Left forelimb (tissue), 1 donor: ENCODE data around the gene DBF4.
"Not testable (repeated sequence)": the region's sequence is repeated elsewhere in the genome, so short reads cannot be mapped to it uniquely, and the experiment has no call there.

ENCODE experiments used
- DNase-seq: peaks from one replicate; pipeline ENCODE4 v3.0.0-alpha.2; 2018; ENCODE audit warnings: low spot score

Gene DBF4

GRCh38 chr7:87882151-87882937 is 6.1 kb downstream of the DBF4 start:
- no peak for DNase-seq

DNA sequence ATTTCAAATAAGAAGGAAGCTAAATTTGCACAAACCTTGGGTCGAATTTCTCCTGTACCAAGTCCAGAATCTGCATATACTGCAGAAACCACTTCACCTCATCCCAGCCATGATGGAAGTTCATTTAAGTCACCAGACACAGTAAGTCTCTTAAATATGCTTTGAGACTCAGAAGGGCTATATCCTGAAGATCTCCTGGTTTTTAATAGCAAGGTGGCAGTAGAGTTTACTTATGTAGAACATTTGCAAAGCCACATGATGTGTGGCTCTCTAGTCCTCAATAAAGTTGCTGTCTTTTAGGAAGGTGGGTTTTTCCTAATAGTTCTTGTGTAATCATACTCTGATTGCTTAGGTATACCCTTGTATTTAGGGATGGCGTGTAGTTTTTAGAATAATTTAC is 8.7 kb downstream of the DBF4 start:
- DNase-seq: no peak

DNA sequence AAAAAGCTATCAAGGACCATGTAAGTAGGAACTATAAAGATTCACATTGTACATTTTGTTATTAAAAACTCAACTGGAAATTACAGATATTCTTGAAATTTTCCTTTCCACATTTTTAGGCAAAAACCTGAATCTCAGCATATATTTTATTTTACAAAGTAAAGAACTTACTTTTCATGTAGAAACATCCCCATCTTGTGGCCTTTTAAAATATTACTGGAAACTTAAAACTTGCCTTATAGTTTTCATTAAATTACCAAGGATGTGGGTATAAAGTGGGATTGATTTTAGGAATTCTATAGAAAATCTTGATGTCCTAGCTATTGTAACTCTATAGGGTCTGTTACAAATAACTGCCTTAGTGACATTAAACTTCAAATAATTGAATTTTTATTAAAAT is 10.6 kb downstream of the DBF4 start:
- no peak for DNase-seq

GRCh38 chr7:87895363-87895762 is 19.1 kb downstream of the DBF4 start:
- DNase-seq: no peak

DNA sequence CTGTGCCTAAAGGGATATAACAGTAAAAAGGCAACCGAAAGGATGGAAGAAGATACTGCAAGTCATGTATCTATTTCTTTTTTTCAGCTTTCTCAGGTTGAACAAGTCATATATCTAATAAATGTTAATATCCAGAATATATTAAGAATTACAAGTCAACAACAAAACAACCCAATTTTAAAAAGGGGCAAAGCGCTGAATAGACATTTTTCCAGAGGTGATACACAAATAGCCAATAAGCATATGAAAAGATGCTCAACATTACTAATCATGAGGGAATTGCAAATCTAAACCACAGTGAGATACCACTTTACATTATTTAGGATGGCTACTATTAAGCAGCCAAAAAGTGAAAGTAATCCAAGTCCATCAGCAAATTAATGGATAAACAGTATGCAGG is 23.0 kb downstream of the DBF4 start:
- DNase-seq: no peak

GRCh38 chr7:87907136-87907906 is 31.0 kb downstream of the DBF4 start:
- not testable (repeated sequence) for DNase-seq

DNA sequence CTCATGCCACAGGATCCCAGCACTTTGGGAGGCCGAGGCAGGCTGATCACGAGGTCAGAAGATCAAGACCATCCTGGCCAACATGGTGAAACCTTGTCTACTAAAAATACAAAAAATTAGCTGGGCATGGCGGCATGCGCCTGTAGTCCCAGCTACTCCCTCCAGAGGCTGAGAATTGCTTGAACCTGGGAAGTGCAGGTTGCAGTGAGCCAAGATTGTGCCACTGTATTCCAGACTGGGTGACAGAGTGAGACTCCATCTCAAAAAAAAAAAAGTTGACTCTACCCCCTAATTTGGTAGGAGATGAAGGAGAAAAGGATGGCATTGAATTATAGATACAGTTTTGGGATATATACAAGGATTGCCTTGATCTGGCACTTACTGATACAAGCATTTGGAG is 32.5 kb downstream of the DBF4 start:
- not testable (repeated sequence) for DNase-seq

GRCh38 chr7:87912121-87912520 is 35.8 kb downstream of the DBF4 start:
- DNase-seq: no peak

GRCh38 chr7:87918740-87919139 is 42.4 kb downstream of the DBF4 start:
- DNase-seq: no peak

DNA sequence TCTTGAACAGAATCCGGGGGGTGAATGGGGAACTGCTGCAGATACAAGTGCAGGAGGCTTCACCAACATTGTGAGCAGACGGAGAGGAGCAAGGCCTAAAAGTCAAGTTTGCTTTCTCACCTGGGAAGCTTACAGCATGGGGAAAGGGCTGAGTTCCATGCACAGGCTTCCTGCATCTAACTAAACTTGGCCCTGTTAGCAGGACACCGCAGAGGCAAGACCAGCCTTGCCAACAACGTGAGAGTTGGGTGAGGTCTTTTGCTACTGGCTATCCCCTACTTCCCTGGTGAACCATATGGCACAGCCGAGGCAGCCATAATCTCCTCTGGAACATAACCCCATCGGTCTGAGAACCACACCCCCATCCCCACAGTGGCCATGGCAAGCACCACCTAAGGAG is 43.6 kb downstream of the DBF4 start:
- DNase-seq: no peak

DNA sequence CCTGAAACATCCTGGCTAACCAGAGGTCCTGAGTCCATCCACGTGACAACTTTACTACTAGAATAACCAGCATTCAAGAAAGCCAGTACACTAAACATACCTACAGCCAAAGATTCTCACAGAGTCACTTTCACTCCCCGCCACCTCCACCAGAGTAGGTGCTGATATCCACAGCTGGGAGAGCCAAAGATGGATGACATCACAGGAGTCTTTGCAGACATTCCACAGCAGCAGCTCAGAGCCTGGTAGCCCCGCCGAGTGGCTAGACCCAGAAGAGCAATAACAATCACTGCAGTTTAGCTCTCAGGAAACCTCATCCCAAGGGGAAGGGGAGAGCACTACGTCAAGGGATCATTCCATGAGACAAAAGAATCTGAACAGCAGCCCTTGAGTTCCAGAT is 44.3 kb downstream of the DBF4 start:
- DNase-seq: no peak

DNA sequence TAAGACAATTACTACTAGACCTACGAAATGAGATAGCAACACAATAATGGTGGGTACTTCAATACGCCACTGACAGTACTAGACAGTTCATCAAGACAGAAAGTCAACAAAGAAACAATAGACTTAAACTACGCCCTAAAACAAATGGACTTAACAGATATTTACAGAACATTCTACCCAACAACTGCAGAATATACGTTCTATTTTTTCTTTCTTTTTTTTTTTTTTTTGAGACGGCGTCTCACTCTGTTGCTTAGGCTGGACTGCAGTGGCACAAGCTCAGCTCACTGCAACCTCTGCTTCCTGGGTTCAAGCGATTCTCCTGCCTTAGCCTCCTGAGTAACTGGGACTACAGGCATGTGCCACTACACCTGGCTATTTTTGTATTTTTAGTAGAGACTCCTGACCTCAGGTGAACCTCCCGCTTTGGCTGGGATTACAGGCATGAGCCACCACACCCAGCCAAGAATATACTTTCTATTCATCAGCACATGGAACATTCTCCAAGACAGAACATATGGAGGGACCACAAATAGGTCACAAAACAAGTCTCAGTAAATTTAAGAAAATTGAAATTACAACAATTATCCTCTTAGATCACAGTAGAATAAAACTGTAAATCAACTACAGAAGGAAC is 46.6 kb downstream of the DBF4 start:
- DNase-seq: not testable (repeated sequence)

GRCh38 chr7:87926581-87927461 is 50.5 kb downstream of the DBF4 start:
- DNase-seq: no peak

GRCh38 chr7:87933605-87933952 is 57.3 kb downstream of the DBF4 start:
- no peak for DNase-seq

- DNase-seq: peak; percentile 92
Measured at GRCh38 chr7:87933953-87934698, 57.8 kb downstream of the DBF4 start, which contains the start of gene ADAM22. Gene ADAM22, plus strand, starts transcription at chr7:87934251. Its CDS starts 215 bp downstream, at chr7:87934466.

- peak; percentile 68 for DNase-seq
Measured at GRCh38 chr7:87934699-87935383, 58.5 kb downstream of the DBF4 start.

DNA sequence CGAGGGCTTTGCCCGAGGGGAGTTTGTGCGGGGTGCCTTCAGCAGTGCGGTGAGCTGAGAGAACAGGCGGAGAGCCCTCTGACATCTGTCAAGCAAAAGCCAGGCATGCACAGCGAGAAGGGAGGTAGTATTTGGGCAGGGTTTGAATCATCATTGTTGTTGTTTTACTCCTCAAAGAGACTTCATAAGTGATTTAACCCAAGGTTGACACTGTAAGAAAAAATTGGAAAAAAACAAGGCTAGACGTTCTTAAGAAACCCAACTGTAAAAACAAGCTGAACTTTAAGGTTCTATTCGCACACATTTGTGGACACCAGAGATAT is 59.1 kb downstream of the DBF4 start:
- no peak for DNase-seq

DNA sequence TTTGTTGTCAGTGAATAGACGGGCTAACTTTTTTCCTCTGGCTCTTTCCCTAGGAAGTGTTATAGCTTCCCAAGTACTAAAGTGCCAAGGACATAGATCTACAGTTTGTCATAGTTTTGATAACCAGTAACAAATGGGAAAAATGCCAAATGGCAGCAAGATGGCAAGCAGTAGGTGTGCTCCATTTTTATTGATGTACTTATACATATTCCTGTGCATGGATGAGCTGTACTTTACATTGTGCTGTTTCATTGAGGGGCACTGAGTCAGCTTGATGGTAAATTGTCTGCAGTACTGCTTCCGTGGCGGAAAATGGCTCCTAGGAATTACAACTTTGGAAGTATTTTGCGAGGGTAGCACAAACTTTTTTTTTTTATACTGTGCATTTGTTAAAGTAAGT is 64.8 kb downstream of the DBF4 start:
- no peak for DNase-seq

- DNase-seq: no peak
Measured at GRCh38 chr7:87944547-87944946, 68.3 kb downstream of the DBF4 start.

DNA sequence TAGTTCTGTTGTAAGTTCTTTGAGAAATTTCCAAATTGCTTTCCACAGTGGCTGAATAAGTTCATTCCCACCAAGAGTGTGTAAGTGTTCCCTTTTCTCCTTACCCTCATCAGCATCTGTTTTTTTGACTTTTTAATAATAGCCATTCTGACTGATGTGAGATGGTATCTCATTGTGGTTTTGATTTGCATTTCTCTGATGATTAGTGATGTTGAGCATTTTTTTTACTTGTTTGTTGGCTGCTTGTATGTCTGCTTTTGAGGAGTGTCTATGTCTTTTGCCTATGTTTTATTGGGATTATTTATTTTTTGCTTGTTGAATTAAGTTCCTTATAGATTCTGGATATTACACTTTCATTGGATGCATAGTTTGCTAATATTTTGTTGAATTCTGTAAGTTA is 69.6 kb downstream of the DBF4 start:
- DNase-seq: not testable (repeated sequence)

DNA sequence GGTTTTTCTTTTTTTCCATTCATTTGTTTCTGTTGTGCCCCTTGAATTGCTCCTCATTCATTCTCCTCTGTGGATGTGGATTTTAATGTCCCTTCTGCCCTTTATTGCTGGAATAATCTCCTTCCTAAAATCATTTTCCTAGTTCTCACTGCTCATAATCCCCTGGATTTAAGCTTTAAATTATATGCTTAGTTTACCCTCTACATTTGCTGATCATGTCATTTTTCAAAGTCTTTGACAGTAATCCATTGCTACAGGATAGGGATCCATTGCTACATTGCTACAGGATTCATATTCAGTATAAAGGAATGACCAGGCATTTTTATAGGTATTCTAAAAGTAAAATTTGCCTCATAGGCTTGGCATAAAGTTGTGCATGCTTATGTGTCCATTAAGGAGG is 72.1 kb downstream of the DBF4 start:
- DNase-seq: no peak
